Endothelial cell of umbilical vein (primary cell): Measurements from ENCODE around the gene ANKS1B. TPM values are rescaled to one million over a fixed set of nuclear protein-coding genes. Genes with fewer than 3 reads are reported as not detected.

Source experiments
- BruUV-seq: library from RNA; stranded (reverse); fragments of 400-500 nt; replicated peaks from 2 replicates; lab custom pipeline; 2021; lab: Mats Ljungman, UMichigan
- CTCF ChIA-PET: fragments of 300-600, 350-600 bp; sonication (Branson Sonifier 250); formaldehyde crosslinking; loops from one replicate; lab custom pipeline; 2021; ENCODE audit warnings: antibody characterized with exemption, inconsistent platforms; lab: Charles Lee
- POLR2A ChIA-PET: fragments of 300-600, 350-600 bp; sonication (Branson Sonifier 250); formaldehyde crosslinking; loops from one replicate; lab custom pipeline; 2021; ENCODE audit warnings: antibody characterized with exemption, inconsistent platforms; lab: Charles Lee
- DNase-seq: peaks from one replicate; pipeline ENCODE4 v3.0.0-alpha.2; 2011; ENCODE audit warnings: low read depth, low spot score
- FAIRE-seq: peaks from 2 replicates; lab custom pipeline; 2011; peaks lifted over from hg19 to GRCh38; lab: Jason Lieb, UNC
- H2AFZ ChIP-seq: 2 replicates; pipeline ENCODE4 v1.6.0; 2012; ENCODE audit warnings: low read depth, low read length, control low read depth, inconsistent platforms
- H3K27ac ChIP-seq: 2 replicates; pipeline ENCODE4 v1.5.1; 2011; ENCODE audit warnings: low read depth, mild to moderate bottlenecking, control low read depth, low read length, moderate library complexity; ENCODE audit not compliant: insufficient read depth
- H3K27me3 ChIP-seq, 2 experiments: 2 replicates each; pipeline versions ENCODE4 v1.6.0 to v1.6.1; 2011; ENCODE audit warnings: low read length in 2 of 2, mixed read lengths in 1 of 2; ENCODE audit not compliant: control insufficient read depth in 2 of 2, insufficient read depth in 2 of 2
- H3K36me3 ChIP-seq, 2 experiments: 2 replicates in 1 of 2; 3 replicates in 1 of 2; pipeline ENCODE4 v1.5.1; 2011; ENCODE audit warnings: low read length in 2 of 2, mild to moderate bottlenecking in 1 of 2, moderate library complexity in 1 of 2; ENCODE audit not compliant: control insufficient read depth in 2 of 2, insufficient read depth in 2 of 2; ENCODE audit errors: extremely low read depth in 1 of 2
- H3K4me1 ChIP-seq: 3 replicates; pipeline ENCODE4 v1.5.1; 2011; ENCODE audit warnings: mild to moderate bottlenecking, low read length; ENCODE audit not compliant: control insufficient read depth, insufficient read depth; ENCODE audit errors: extremely low read depth
- H3K4me2 ChIP-seq: 2 replicates; pipeline ENCODE4 v1.6.1; 2011; ENCODE audit warnings: low read length, control low read depth, mixed read lengths; ENCODE audit not compliant: insufficient read depth
- H3K4me3 ChIP-seq, 3 experiments: fragments of 200-600 bp in 1 of 3; sonication (generic), shearing (Covaris generic) in 1 of 3; replicated peaks in 1 of 3; 2 replicates each; pipeline ENCODE4 v1.5.1; 2011 to 2016; ENCODE audit warnings: control low read depth in 3 of 3, low read length in 3 of 3, mild to moderate bottlenecking in 2 of 3, inconsistent platforms in 1 of 3, low read depth in 1 of 3, moderate library complexity in 1 of 3; ENCODE audit not compliant: insufficient read depth in 1 of 3
- H3K79me2 ChIP-seq: 2 replicates; pipeline ENCODE4 v1.6.0; 2012; ENCODE audit warnings: low read length, inconsistent platforms; ENCODE audit not compliant: control insufficient read depth, insufficient read depth
- H3K9ac ChIP-seq: replicated peaks from 2 replicates; pipeline ENCODE3; 2011; ENCODE audit warnings: low read length, control low read depth; ENCODE audit not compliant: insufficient read depth; ENCODE audit errors: extremely low read depth
- H3K9me1 ChIP-seq: replicated peaks from 3 replicates; pipeline ENCODE4 v1.6.0; 2011; ENCODE audit warnings: mild to moderate bottlenecking, low read length; ENCODE audit not compliant: control insufficient read depth, insufficient read depth; ENCODE audit errors: extremely low read depth
- H3K9me3 ChIP-seq: replicated peaks from 2 replicates; pipeline ENCODE4 v1.5.1; 2012; ENCODE audit warnings: low read length, inconsistent platforms; ENCODE audit not compliant: control insufficient read depth, insufficient read depth
- H4K20me1 ChIP-seq: replicated peaks from 2 replicates; pipeline ENCODE3; 2011; ENCODE audit warnings: mild to moderate bottlenecking, low read length; ENCODE audit not compliant: control insufficient read depth, insufficient read depth; ENCODE audit errors: extremely low read depth
- CTCF ChIP-seq, 2 donors: IDR thresholded peaks; 1 replicate in 1 of 2; 2 replicates in 1 of 2; pipeline ENCODE4 v1.5.1; 2011; ENCODE audit warnings: low read length in 2 of 2, mild to moderate bottlenecking in 2 of 2, moderate library complexity in 2 of 2, control low read depth in 1 of 2, inconsistent platforms in 1 of 2, low read depth in 1 of 2; ENCODE audit not compliant: insufficient read depth in 1 of 2; ENCODE audit errors: extremely low read depth in 1 of 2
- EZH2 ChIP-seq: IDR thresholded peaks from 2 replicates; pipeline ENCODE4 v1.6.1; 2012; ENCODE audit warnings: borderline replicate concordance, low read depth, mild to moderate bottlenecking, moderate library complexity, low read length, inconsistent platforms; ENCODE audit not compliant: severe bottlenecking
- FOS ChIP-seq: IDR thresholded peaks from 2 replicates; pipeline ENCODE4 v1.6.1; 2011; ENCODE audit warnings: mild to moderate bottlenecking, low read length, moderate library complexity, borderline replicate concordance; ENCODE audit not compliant: insufficient read depth
- GATA2 ChIP-seq: IDR thresholded peaks from 2 replicates; pipeline ENCODE4 v1.7.0; 2011; ENCODE audit warnings: low read depth, mild to moderate bottlenecking, moderate library complexity, mixed read lengths, low read length; ENCODE audit not compliant: insufficient read length, insufficient read depth
- JUN ChIP-seq: IDR thresholded peaks from 2 replicates; pipeline ENCODE4 v1.6.1; 2011; ENCODE audit warnings: borderline replicate concordance, low read depth; ENCODE audit not compliant: insufficient read length, insufficient read depth
- MYC ChIP-seq: IDR thresholded peaks from one replicate; pipeline ENCODE4 v1.6.1; 2011; ENCODE audit warnings: mild to moderate bottlenecking, low read depth, low read length
- POLR2A ChIP-seq: IDR thresholded peaks from 2 replicates; pipeline ENCODE4 v1.6.1; 2012; ENCODE audit warnings: low read depth, mild to moderate bottlenecking, control low read depth, low read length
- POLR2AphosphoS5 ChIP-seq: IDR thresholded peaks from 2 replicates; pipeline ENCODE4 v1.6.1; 2012; ENCODE audit warnings: low read depth, mild to moderate bottlenecking, control low read depth, low read length, moderate library complexity; ENCODE audit not compliant: insufficient read depth
- dilution Hi-C: fragments of 300-500 bp; cut with MboI; formaldehyde crosslinking; loops from one replicate; pipeline ENCODE4 v1.15.0; 2019; ENCODE audit warnings: low sequenced_read_pairs; ENCODE audit not compliant: extremely low pct_ligation_motif_present
- intact Hi-C: fragments of 100-400 bp; cut with micrococcal nuclease; formaldehyde crosslinking; loops from one replicate; pipeline ENCODE4 v1.10.0; 2022
- polyA plus RNA-seq, 4 experiments: library from polyadenylated mRNA; depleted of rRNA in 3 of 4; stranded (reverse) in 3 of 4; unstranded in 1 of 4; fragments of >200 nt; gene quantifications; 2 replicates each; pipeline versions ENCODE4 v1.2.1 to v1.2.3, GENCODE V29; 2011 to 2012; ENCODE audit warnings: missing spikeins in 1 of 4
- total RNA-seq: library from RNA; stranded (reverse); gene quantifications from 2 replicates; pipeline ENCODE4 v1.2.3, GENCODE V29; 2021
- TF ChIP-seq, protein P1 (sequence below): IDR thresholded peaks from 2 replicates; pipeline ENCODE4 v1.6.1; 2011; ENCODE audit not compliant: insufficient read depth, insufficient read length

Gene ANKS1B
- total and polyA plus RNA-seq, 2 donors (not counting 3 experiments of a cell fraction or from before 2014, with no cell fraction given), result 0.15 to 0.38 TPM

GRCh38 chr12:99311373-99311772 is 673.4 kb downstream of the ANKS1B start:
- Histone ChIP-seq H3K79me2 (no peaks in the 10 kb centered on the region), H3K27ac (no peak overlapping the region), H3K4me3 (no peak overlapping the region), H3K4me1 (no peaks in the 10 kb centered on the region), H3K36me3 (no peaks in the 10 kb centered on the region), H3K4me2 (no peak overlapping the region), H3K9me1 (no peaks in the 10 kb centered on the region), H4K20me1 (no peaks in the 10 kb centered on the region), H3K27me3 (no peaks in the 10 kb centered on the region), H3K9me3 (peaks cover 2% of the 10 kb centered on the region), H3K9ac (no peak overlapping the region), H2AFZ (no peak overlapping the region)
- FAIRE-seq (no peak), DNase-seq (no peak)
- ChIA-PET CTCF (no interaction called here), POLR2A (no interaction called here)
- no TSS peak for BruUV-seq
- dilution Hi-C loops (no loop called here), intact Hi-C loops (no loop called here)
- TF ChIP-seq JUN (no peak), POLR2AphosphoS5 (no peak), FOS (no peak), EZH2 (no peak), GATA2 (no peak), POLR2A (no peak), MYC (no peak)
- TF ChIP-seq, protein P1, sequence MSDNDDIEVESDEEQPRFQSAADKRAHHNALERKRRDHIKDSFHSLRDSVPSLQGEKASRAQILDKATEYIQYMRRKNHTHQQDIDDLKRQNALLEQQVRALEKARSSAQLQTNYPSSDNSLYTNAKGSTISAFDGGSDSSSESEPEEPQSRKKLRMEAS, result no peak

- FAIRE-seq, result no peak
- Histone ChIP-seq H4K20me1 (no peaks in the 10 kb centered on the region), H3K4me3 (no peak overlapping the region), H3K4me1 (no peaks in the 10 kb centered on the region), H2AFZ (no peak overlapping the region), H3K4me2 (no peak overlapping the region), H3K27ac (no peak overlapping the region), H3K36me3 (no peaks in the 10 kb centered on the region), H3K79me2 (no peaks in the 10 kb centered on the region), H3K9ac (no peak overlapping the region), H3K9me1 (no peaks in the 10 kb centered on the region), H3K9me3 (peaks cover 2% of the 10 kb centered on the region), H3K27me3 (no peaks in the 10 kb centered on the region)
- dilution Hi-C loops, result no loop called here
- POLR2A ChIA-PET, result no interaction called here
- no peak for DNase-seq
- TF ChIP-seq CTCF (IDR thresholded peaks at IDR 0.05; ENCODE audit: extremely low read depth in 1 of 2, insufficient read depth in 1 of 2, low read depth in 1 of 2, low read length in 2 of 2) (no peak), POLR2A (no peak), GATA2 (no peak), JUN (no peak), EZH2 (no peak), POLR2AphosphoS5 (no peak), MYC (no peak), FOS (no peak)
- TF ChIP-seq, protein P1, result no peak
- intact Hi-C loops, result no loop called here
- BruUV-seq, result no TSS peak
- CTCF ChIA-PET, result no interaction called here
Measured at GRCh38 chr12:99309812-99310211, 674.9 kb downstream of the ANKS1B start.
